CD4-positive, alpha-beta T cell (primary cell): ENCODE measurements around the gene AOC3. TPM values are rescaled to one million over a fixed set of nuclear protein-coding genes. Genes with fewer than 3 reads are reported as not detected.

ENCODE experiments used
- ATAC-seq: fragments of 200-7000 bp; cut with Tn5 transposase; one replicate; pipeline ENCODE4 v1.10.0; 2022; ENCODE audit warnings: mild to moderate bottlenecking; ENCODE audit not compliant: poor library complexity
- CTCF ChIA-PET: fragments of 350-600 bp; sonication (Branson Sonifier 250); formaldehyde crosslinking; loops from one replicate; lab custom pipeline; 2021; ENCODE audit warnings: antibody characterized with exemption, inconsistent platforms; lab: Charles Lee
- POLR2A ChIA-PET: fragments of 350-600 bp; sonication (Branson Sonifier 250); formaldehyde crosslinking; loops from one replicate; lab custom pipeline; 2021; ENCODE audit warnings: antibody characterized with exemption, inconsistent platforms; lab: Charles Lee
- DNase-seq, 14 experiments: peaks; one replicate each; pipeline ENCODE4 v3.0.0-alpha.2; 2013 to 2020; ENCODE audit warnings: mixed read lengths in 2 of 14
- H3K27ac ChIP-seq, 2 donors: one replicate each; pipeline versions ENCODE4 v1.5.1 to v1.7.0; 2013; ENCODE audit warnings: low read length in 2 of 2, low read depth in 1 of 2, mild to moderate bottlenecking in 1 of 2
- H3K27me3 ChIP-seq, 2 experiments: 1 replicate in 1 of 2; 2 replicates in 1 of 2; pipeline versions ENCODE4 v1.6.1 to v1.7.0; 2013; ENCODE audit warnings: low read length in 2 of 2, control low read depth in 1 of 2, mild to moderate bottlenecking in 1 of 2, moderate library complexity in 1 of 2; ENCODE audit not compliant: insufficient read depth in 2 of 2, control insufficient read depth in 1 of 2
- H3K36me3 ChIP-seq: one replicate; pipeline ENCODE4 v1.6.1; 2013; ENCODE audit warnings: low read length, control low read depth; ENCODE audit not compliant: insufficient read depth
- H3K4me1 ChIP-seq: one replicate; pipeline ENCODE4 v1.6.1; 2013; ENCODE audit warnings: low read length, control low read depth; ENCODE audit not compliant: insufficient read depth
- H3K4me3 ChIP-seq: one replicate; pipeline ENCODE4 v1.5.1; 2013; ENCODE audit warnings: mild to moderate bottlenecking, low read length, moderate library complexity
- H3K9me3 ChIP-seq, 2 experiments: 1 replicate in 1 of 2; 2 replicates in 1 of 2; pipeline versions ENCODE4 v1.6.1 to v1.7.0; 2013; ENCODE audit warnings: low read length in 2 of 2, mild to moderate bottlenecking in 2 of 2, control low read depth in 1 of 2, moderate library complexity in 1 of 2; ENCODE audit not compliant: control insufficient read depth in 1 of 2, insufficient read depth in 1 of 2
- H3K27ac Mint-ChIP-seq: one replicate; pipeline ENCODE4 v1.8.0; 2020; ENCODE audit warnings: mixed read lengths
- H3K27me3 Mint-ChIP-seq: one replicate; pipeline ENCODE4 v1.8.0; 2021; ENCODE audit warnings: mixed read lengths
- H3K36me3 Mint-ChIP-seq: one replicate; pipeline ENCODE4 v1.8.0; 2021; ENCODE audit warnings: low read depth, mixed read lengths
- H3K4me1 Mint-ChIP-seq: one replicate; pipeline ENCODE4 v1.8.0; 2021; ENCODE audit warnings: low read depth, mixed read lengths
- H3K4me3 Mint-ChIP-seq: one replicate; pipeline ENCODE4 v1.8.0; 2020; ENCODE audit warnings: mild to moderate bottlenecking, mixed read lengths
- H3K9me3 Mint-ChIP-seq: one replicate; pipeline ENCODE4 v1.8.0; 2020; ENCODE audit warnings: mixed read lengths
- CTCF ChIP-seq: fragments of 200-600 bp; IDR thresholded peaks from one replicate; pipeline ENCODE4 v1.8.0; 2022; ENCODE audit warnings: antibody characterized with exemption, mild to moderate bottlenecking
- intact Hi-C, 2 experiments: fragments of 100-400 bp; cut with DNase I in 1 of 2; cut with micrococcal nuclease in 1 of 2; formaldehyde crosslinking; loops; one replicate each; pipeline versions ENCODE4 v1.15.1 to v1.9.0; 2023 to 2025; cut with DNase I, micrococcal nuclease
- total RNA-seq, 174 experiments: library from RNA in 2 of 174; stranded (reverse) in 2 of 174; gene quantifications; one replicate each; pipeline ENCODE4 v1.2.3 and lab custom pipeline; 2021 to 2026

The AOC3 gene
- total RNA-seq, 2 experiments from 2014 or later, result 0.78 to 1.0 TPM

DNA sequence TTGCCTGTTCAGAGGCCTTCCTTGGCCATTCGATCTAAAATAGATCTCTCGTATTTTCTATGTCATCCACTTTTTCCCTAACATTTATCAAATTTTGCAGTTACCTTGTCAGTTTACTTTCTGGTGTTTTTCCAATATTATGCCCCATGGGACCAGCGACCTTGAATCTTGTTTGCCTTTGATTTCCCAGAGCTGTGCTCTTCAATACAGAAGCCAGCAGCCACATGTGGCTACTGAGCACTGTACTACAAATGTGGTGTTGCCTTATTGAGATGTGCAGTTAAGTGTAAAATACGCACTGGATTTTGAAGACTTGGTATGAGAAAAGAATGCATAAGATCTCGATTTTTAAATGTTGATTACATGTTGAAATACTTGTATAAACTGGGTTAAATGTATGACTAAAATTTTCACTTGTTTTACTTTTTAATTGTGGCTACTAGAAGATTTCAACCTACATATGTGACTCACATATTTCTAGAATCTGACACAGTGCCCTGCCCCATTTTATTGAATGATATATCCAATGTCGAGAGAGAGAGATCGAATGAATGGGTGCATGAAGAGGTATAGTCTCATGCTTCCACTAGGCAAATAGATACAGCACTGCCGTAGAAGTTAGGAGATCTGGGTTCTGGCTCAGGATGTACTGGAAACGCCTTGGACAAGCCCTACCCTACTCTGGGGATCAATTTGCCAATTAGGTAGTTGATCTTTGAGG is 18.6 kb upstream of the AOC3 start:
- Mint-ChIP-seq H3K27me3 (no peaks in the 10 kb centered on the region), H3K4me1 (peaks cover 22% of the 10 kb centered on the region), H3K9me3 (no peaks in the 10 kb centered on the region), H3K4me3 (peak overlapping the region; percentile 95), H3K27ac (peak overlapping the region; percentile 98), H3K36me3 (peaks cover 25% of the 10 kb centered on the region)
- ATAC-seq, result peak; percentile 20
- peak overlapping the region; percentile 93 for H3K4me3 ChIP-seq
- peaks cover 21% of the 10 kb centered on the region for H3K36me3 ChIP-seq
- intact Hi-C loops, result loop anchor here (2.0 to 5.0 kb wide), 7 partner anchors 35 to 650 kb away; partner anchors contain the start of genes BRCA1 (in 1 of the 2), CNTD1 (in 1 of the 2), COA3 (in 1 of the 2) and DHX8 (in 1 of the 2)
- peaks cover 24% of the 10 kb centered on the region for H3K4me1 ChIP-seq
- no peaks in the 10 kb centered on the region for H3K27me3 ChIP-seq
- peak overlapping the region; percentile 86 to 88 for H3K27ac ChIP-seq
- CTCF ChIA-PET, result interaction anchor here (1.0 to 4.4 kb wide), 4 partner anchors 9 to 651 kb away, joined by 3 to 39 read pairs (median 10); partner anchors contain the start of genes BECN1, DHX8 and RPL27
- no peaks in the 10 kb centered on the region for H3K9me3 ChIP-seq
- no peak for DNase-seq
- TF ChIP-seq CTCF, result no peak
- POLR2A ChIA-PET, result interaction anchor here (1.0 to 5.1 kb wide), 8 partner anchors 9 to 652 kb away, joined by 3 to 50 read pairs (median 6); partner anchors contain the start of genes BECN1, DHX8, RPL27 and STAT3

GRCh38 chr17:42832934-42833766 is 17.8 kb upstream of the AOC3 start, which contains the start of gene PSME3:
PSME3 (plus strand) TSS chr17:42833397; CDS start chr17:42833632, 235 bp downstream.
- Mint-ChIP-seq H3K9me3 (no peaks in the 10 kb centered on the region), H3K27me3 (no peaks in the 10 kb centered on the region), H3K27ac (peak within 1 kb of the TSS; percentile 98), H3K4me3 (peak within 1 kb of the TSS; percentile 95), H3K4me1 (peaks cover 27% of the 10 kb centered on the region), H3K36me3 (peaks cover 33% of the 10 kb centered on the region)
- peaks cover 28% of the 10 kb centered on the region for H3K36me3 ChIP-seq
- intact Hi-C loops, result loop anchor here (1.0 to 5.0 kb wide), 9 partner anchors 9 to 649 kb away; partner anchors contain the start of genes RPL27 (in 2 of the 2), BECN1 (in 1 of the 2), BRCA1 (in 1 of the 2) and CNTD1 (in 1 of the 2)
- DNase-seq, result peak; percentile 76 to 95 (median 86)
- POLR2A ChIA-PET, result interaction anchor here (0.8 to 5.1 kb wide), 13 partner anchors 9 to 651 kb away, joined by 3 to 50 read pairs (median 5); partner anchors contain the start of genes BECN1, CNTD1, COA3 and DHX8
- peaks cover 24% of the 10 kb centered on the region for H3K4me1 ChIP-seq
- H3K4me3 ChIP-seq, result peak within 1 kb of the TSS; percentile 93
- TF ChIP-seq CTCF, result no peak
- no peaks in the 10 kb centered on the region for H3K27me3 ChIP-seq
- H3K27ac ChIP-seq, result peak within 1 kb of the TSS; percentile 86 to 88
- CTCF ChIA-PET, result interaction anchor here (1.0 to 4.4 kb wide), 6 partner anchors 9 to 651 kb away, joined by 3 to 39 read pairs (median 6); partner anchors contain the start of genes BECN1, DHX8 and RPL27
- no peaks in the 10 kb centered on the region for H3K9me3 ChIP-seq
- peak; percentile 87 for ATAC-seq
